K562 treated with DMSO at 1 percent for 4 hours (cell line): ENCODE results near the gene CDC42SE1. TPM values are rescaled to one million over a fixed set of nuclear protein-coding genes. Genes with fewer than 3 reads are reported as not detected.

Source experiments
- total RNA-seq: library from RNA; unstranded; fragments of 300-600 nt; gene quantifications from 2 replicates; pipeline ENCODE4 v1.2.3, GENCODE V29; 2022; ENCODE audit not compliant: insufficient read depth

The CDC42SE1 gene
- total RNA-seq = 37.7 and 44.2 TPM in 2 replicates

GRCh38 chr1:151059109-151060006 is at the start of gene CDC42SE1:
CDC42SE1 (minus strand) TSS chr1:151059622; CDS start chr1:151055730, 3,892 bp downstream.

GRCh38 chr1:151070474-151071276 is 11.3 kb upstream of the CDC42SE1 start, which contains the start of gene GABPB2:
GABPB2 (plus strand) TSS chr1:151070761; CDS start chr1:151088190, 17,429 bp downstream.

GRCh38 chr1:151060007-151060656 is 710 bp upstream of the CDC42SE1 start, which contains the start of gene MLLT11:
MLLT11 (plus strand) TSS chr1:151060397; CDS start chr1:151067225, 6,828 bp downstream.

GRCh38 chr1:151047591-151047924 is 11.9 kb downstream of the CDC42SE1 start, which contains the start of gene C1orf56:
C1orf56 (plus strand) TSS chr1:151047751; CDS start chr1:151047848, 97 bp downstream.

GRCh38 chr1:151036356-151036755 is 23.1 kb downstream of the CDC42SE1 start, which contains the start of gene BNIPL:
BNIPL (plus strand) TSS chr1:151036586; CDS start chr1:151036726, 140 bp downstream.

GRCh38 chr1:151008244-151009205 is 50.9 kb downstream of the CDC42SE1 start, which contains the start of gene PRUNE1:
PRUNE1 (plus strand) TSS chr1:151008449; CDS start chr1:151008633, 184 bp downstream.

GRCh38 chr1:151006327-151007052 is 52.9 kb downstream of the CDC42SE1 start, which contains the start of gene MINDY1:
MINDY1 (minus strand) TSS chr1:151006902; CDS start chr1:151002617, 4,285 bp downstream.

Other genes starting within 250 kb of the CDC42SE1 start
- gene ARNT, start 183.0 kb downstream of the CDC42SE1 start, total RNA-seq = 15.9 and 17.5 TPM in 2 replicates
- not detected in 2 replicates for gene CTXND2, start 172.5 kb downstream of the CDC42SE1 start, total RNA-seq
- 12.7 and 16.5 TPM in 2 replicates for gene SETDB1, start 133.3 kb downstream of the CDC42SE1 start, total RNA-seq
- 178 and 212 TPM in 2 replicates for gene CERS2, start 84.8 kb downstream of the CDC42SE1 start, total RNA-seq
- gene ANXA9, start 77.3 kb downstream of the CDC42SE1 start, total RNA-seq = 1.9 and 2.9 TPM in 2 replicates
- gene MINDY1, start 52.7 kb downstream of the CDC42SE1 start, total RNA-seq = 8.5 and 11.2 TPM in 2 replicates
- 9.7 and 13.9 TPM in 2 replicates for gene PRUNE1, start 51.2 kb downstream of the CDC42SE1 start, total RNA-seq
- 0.73 and 2.2 TPM in 2 replicates for gene BNIPL, start 23.0 kb downstream of the CDC42SE1 start, total RNA-seq
- gene C1orf56, start 11.9 kb downstream of the CDC42SE1 start, total RNA-seq = 2.8 and 3.7 TPM in 2 replicates
- gene MLLT11, start 775 bp upstream of the CDC42SE1 start, total RNA-seq = 6.1 TPM in 2 replicates
- 3.3 and 5.0 TPM in 2 replicates for gene GABPB2, start 11.1 kb upstream of the CDC42SE1 start, total RNA-seq
- 2.6 and 4.4 TPM in 2 replicates for gene SEMA6C, start 87.0 kb upstream of the CDC42SE1 start, total RNA-seq
- not detected in 2 replicates for gene TNFAIP8L2, start 97.0 kb upstream of the CDC42SE1 start, total RNA-seq
- 1.6 and 3.4 TPM in 2 replicates for gene LYSMD1, start 106.3 kb upstream of the CDC42SE1 start, total RNA-seq
- 37.1 and 44.6 TPM in 2 replicates for gene SCNM1, start 106.5 kb upstream of the CDC42SE1 start, total RNA-seq
- gene TMOD4, start 116.4 kb upstream of the CDC42SE1 start, total RNA-seq = 3.8 TPM in 1 of 2 replicates, not detected in the other
- gene VPS72, start 130.6 kb upstream of the CDC42SE1 start, total RNA-seq = 58.4 and 60.6 TPM in 2 replicates
- gene PIP5K1A, start 138.9 kb upstream of the CDC42SE1 start, total RNA-seq = 17.1 and 23.3 TPM in 2 replicates
- 281 and 328 TPM in 2 replicates for gene PSMD4, start 195.1 kb upstream of the CDC42SE1 start, total RNA-seq
- gene ZNF687, start 222.7 kb upstream of the CDC42SE1 start, total RNA-seq = 32.1 and 35.0 TPM in 2 replicates